SIG-M5 treated with dmso at 0.1 percent for 504 hours (cell line): Measurements from ENCODE around the gene FAM107B.
A peak's percentile ranks its signal among the peaks of the same experiment; 100 is the strongest.
"Not testable (repeated sequence)": the region's sequence is repeated elsewhere in the genome, so short reads cannot be mapped to it uniquely, and the experiment has no call there.

Experiments used
- DNase-seq: peaks from one replicate; lab custom pipeline; 2025; ENCODE audit not compliant: unreplicated experiment; lab: John Stamatoyannopoulos, UW

Gene FAM107B

DNA sequence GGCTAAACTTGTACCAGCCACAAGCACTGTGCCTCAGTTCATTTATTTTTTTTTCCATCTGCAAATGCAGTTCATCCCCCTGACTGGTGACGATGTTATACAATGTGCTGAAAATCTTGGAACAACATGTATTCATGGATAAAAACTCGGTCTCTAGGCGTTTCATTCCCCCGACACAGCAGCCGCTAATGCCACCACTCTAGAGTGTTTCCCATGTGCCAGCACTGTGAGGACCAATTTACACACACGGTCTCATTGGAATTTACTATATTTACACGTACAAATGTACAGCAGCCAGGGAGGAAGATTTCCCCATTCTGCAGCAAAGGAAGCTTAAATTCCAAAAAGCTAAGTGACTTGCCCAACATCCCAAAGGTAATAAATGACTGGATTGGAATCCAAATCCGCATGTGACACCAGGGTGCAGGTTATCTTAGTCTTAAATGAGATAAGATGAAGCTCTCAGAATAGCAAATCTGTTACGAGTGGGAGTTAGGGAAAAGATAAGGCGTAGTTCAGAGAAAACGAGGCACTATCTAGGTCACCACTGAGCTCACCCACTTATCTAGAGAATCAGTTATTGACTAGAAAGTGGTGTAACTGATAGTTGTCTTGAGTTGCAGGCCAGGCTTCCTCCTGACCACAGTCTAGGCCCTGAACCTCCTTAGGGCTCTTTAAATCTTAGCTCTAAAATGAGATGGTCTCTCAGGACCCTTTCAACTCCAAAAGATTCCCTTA lies 36.7 kb downstream of the FAM107B start:
- DNase-seq: no peak

DNA sequence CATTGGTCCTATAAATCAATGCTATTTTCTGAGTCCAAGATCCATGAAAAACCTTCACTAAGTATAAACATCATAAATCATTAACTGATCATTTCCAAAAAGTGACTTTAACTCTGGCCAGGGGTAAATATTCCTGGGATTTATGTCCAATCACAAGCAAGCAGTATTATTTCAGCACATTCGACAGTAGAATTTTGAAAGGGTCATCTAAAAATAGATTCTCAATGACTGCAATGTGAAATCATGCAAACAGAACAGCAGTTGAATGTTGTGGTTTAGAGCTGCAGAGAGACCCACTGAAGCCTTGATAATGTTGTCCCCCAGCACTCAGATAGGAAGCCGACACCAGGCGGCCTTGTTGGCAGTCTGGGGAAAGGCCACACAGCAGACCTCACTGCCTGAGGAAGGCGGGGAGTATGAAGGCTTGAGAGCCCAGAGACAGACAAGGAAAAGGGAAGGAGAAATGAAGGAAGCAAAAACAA lies 38.1 kb downstream of the FAM107B start:
- DNase-seq: peak; percentile 39

DNA sequence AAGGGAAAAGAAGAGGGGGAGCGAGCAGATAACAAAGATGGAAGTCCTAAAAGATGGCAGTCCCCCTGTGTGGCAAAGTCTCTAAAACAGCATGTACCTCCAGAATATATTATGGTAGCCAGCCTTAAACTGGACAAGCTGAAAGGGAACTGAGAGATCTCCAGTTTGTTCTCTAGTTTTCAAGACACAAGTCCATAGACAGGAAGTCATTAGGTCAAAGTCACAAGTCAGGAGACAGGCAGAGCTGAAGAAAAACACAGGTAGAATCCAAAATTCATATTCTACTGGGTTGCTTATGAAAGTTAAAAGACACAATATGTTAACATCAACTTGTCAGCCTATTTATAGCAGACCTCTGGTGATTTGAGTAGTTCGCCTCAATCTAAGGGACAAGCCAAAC lies 38.7 kb downstream of the FAM107B start:
- no peak for DNase-seq

DNA sequence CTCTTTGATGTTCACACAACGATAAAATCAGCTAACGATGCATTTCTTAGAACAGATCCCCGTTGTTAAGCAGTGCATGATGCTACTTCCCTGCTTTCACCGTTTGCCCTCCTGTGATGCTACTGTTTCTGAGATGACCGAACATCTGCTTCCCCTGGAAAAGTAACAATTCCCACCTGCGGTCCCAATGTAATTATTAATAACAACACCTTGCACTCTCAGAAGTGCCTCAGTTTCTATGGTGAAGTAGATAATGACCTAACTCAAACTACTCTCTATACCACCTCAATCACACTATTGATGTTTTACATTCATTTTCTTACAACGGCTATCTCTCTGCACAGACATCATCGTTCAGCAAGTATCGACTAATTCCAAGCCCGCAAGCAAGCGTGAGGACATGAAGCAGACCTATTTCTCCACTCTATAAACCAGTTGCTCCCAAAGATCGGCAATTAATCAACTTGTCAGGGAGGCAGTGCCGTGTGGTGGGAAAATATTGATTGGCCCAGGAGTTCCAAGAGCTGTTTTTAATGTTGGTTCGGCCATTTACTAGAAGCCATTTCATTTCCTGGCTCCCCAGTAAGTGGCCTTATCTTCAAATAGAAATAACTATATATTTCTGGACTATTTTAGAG lies 42.7 kb downstream of the FAM107B start:
- DNase-seq: no peak

DNA sequence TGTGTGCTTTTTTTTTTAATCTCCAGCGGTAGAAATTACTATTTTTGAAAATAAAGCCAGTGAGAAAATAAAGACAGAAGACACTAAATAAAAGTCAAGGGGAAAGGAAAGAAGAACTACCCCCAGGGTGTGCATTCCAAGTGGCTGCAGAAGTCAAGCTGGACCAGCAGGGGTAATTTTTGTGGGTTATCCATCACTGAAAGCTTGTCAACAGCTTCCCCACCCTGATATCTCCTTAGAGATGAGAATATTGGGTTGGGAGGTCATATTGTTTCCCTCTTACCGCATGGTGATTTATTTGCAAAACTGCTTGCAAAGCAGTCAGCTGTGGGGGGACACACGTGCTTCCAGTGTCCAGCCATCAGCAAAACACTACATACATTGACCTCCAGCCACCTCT lies 46.4 kb downstream of the FAM107B start:
- no peak for DNase-seq

DNA sequence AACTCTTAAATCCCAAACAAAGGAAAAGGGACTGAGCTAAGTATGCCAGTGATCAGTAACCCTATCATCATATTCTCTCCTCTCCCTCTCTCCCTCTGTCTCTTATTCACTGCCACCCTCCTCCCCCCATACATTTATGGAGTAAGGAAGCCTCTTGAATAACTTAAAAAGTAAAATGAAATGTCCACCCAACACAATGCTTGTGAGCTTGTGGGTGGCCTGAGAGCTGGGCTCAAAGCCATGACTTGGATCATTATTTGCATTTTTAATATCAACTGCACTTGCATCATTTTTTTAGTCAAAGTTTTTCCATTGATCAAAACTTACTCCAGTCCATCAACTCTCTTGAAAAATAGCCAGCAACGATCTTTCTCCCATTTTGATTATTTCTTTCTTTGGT lies 46.8 kb downstream of the FAM107B start:
- DNase-seq: no peak

DNA sequence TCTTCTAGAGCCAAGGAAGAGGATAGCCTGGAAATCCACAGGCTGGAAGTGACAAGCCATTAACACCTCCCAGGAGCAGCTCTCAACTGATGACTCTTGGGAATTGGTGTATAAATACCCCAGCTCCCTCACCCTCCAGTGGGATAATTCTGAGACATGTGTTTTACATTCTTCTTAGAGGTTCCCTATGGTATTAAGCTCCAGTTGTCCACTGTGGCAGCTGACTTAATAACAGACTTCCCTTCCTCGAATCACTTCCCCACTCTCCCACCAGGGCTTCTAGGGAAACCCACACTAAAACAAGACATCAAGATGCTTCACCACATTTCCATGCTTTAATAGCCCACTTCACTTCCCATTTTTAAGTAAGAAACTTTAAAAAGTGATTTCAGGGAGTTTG lies 47.2 kb downstream of the FAM107B start:
- no peak for DNase-seq

DNA sequence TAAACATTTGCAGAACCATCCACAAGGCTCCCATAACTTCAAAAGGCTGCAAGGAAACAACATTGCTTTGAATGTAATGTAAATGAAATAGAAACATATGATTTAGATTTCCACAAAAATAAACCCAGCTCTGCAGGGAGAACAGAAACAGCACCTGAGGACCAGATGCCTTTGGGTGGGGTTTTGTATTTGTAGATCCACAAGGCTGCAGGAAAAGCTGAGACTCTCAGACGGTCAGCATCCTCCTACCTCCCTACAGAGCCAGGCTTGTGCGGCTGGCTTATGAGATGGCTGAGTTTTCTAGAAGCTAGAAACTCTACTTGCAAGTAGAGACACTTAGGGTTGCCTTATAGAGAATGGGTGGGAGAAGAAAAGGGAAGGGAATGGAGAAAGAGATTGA lies 49.8 kb downstream of the FAM107B start:
- no peak for DNase-seq

DNA sequence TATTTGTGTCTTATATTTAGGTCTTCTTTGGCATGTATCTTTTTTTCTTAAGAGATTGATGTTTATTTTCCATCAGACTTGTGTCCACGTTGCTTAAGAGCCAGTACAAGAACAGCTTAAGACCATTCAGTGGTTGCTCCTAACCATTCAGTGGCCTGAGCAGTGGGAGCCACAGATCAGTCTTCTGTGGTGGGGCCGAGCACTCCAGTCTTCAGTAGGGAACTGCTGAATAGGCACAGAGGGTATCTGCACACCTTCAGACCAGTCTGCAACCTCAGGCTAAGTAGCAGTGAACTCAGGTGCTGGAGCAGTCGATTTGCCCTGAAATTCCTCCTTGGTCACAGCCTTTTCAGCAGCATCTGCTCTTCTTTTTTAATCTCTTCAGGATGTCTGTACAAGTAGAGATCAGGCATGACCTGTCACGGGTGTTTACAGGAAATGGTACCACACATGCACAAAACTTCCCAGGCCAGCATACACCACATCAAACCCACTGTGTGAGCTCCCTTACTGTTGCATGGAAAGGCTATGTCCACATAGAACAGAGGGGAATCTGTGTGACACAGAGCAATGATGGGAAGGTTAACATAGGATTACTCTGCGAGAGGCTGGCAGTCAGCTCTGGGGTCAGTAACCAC lies 51.5 kb downstream of the FAM107B start:
- DNase-seq: no peak

DNA sequence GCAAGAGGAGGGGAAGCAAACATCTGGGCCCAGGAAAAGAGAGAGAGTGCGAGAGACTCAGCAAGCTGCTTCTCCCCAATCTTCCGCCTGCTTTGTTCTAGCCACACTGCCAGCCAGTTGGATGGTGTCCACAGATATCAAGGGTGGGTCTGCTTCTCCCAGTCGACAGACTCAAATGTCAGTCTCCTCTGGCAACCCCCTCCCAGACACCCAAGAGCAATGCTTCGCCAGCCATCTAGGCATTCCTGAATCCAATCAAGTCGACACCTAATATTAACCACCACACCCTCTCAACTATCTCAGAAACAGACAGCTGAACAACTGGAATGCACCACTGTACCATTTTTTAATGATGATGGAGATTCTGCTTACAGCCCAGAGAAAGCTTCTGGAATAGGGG lies 57.1 kb downstream of the FAM107B start:
- DNase-seq: no peak

DNA sequence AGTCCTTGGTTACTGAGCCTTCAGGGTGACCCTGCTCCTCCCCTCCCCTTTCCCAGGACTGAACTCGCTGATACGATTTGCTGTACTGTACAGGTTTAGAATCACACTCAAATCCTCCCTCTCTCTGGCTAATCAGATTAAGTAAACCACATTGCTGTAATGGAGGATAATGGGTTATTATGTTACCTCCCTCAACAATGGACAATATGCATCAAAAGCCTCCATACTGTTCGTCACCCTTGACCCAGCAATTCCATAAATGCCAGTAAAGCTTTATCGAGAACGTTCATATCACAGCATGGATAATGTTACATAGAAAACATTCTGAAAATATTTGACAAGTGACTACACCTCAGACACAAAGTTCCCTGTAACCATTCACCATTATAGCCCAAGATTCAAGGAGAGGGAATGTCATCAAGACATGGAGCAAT lies 61.7 kb downstream of the FAM107B start:
- DNase-seq: no peak

DNA sequence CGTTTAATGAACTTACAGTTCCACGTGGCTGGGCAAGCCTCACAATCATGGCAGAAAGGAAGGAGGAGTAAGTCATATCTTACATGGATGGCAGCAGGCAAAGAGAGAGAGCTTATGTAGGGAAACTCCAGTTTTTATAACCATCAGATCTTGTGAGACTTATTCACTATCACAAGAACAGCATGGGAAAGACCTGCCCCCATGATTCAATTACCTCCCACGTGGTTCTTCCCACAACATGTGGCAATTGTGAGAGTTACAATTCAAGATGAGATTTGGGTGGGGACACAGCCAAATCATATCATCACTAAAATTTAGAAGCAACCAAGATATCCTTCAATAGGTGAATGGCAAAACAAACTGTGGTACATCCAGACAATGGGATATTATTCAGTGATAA lies 65.4 kb downstream of the FAM107B start:
- DNase-seq: not testable (repeated sequence)

DNA sequence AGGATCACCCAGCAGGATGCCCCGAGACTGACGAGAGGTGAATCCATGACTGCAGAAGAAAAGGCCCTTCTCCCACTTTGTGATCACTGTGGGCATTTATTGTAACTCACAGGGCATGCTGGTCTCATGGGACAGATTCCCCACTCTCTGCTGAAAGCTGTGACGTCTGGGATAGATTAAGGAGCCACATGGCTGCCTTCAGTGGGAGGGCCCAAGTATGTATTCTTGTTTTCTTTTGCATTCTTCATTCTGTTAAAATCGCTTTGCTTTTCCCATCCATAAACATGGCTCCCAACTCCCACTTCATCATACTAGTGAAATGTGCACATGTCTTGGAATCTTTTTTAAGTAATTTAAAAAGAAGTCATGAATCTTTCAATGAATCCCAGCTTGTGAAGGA lies 67.2 kb downstream of the FAM107B start:
- no peak for DNase-seq

DNA sequence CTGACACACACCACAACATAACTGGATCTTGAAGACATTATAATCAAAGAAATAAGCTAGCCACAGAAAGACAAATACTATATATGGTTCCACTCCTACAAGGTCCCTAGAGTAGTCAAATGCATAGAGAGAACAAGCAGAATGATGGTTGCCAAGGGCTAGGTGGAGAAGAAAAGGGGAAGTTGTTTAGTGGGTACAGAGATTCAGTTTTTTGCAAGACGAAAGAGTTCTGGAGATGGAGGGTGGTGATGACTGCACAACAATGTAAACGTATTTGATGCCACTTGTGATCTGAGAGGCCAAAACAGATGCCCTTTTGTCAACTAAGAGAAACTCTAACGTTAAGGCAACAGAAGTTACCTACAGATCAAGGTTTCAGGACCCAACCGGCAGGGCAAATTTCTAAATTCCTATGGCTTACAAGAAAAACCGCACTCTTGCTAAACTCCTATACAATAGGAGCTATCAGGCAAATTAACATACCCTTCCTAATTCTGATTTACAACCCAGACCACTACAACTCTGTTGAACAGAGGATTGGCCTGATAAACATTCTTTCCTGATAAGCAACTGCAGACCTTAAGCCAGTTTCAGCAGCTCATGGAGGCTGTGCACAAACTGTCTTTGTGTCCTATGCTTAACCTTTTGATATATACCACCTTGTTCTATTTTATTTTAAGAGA lies 69.0 kb downstream of the FAM107B start:
- peak; percentile 60 for DNase-seq

DNA sequence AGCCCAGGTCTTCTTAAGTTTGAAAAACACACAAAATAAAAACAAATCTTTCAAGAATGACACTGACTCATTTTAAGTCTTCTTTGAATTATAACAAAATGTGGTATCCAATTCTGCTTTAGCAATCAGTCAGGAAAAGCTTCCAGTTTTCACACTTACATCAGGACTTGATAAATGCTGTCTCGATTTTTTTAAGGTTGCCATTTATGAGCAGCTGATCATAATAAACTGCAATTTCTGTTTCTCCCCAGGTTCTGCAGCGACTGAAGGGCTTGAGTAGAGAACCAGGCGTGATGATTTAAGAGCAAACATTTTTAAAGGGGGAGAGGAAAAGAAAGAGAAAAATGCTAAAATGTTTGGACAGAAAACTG lies 71.1 kb downstream of the FAM107B start:
- no peak for DNase-seq

DNA sequence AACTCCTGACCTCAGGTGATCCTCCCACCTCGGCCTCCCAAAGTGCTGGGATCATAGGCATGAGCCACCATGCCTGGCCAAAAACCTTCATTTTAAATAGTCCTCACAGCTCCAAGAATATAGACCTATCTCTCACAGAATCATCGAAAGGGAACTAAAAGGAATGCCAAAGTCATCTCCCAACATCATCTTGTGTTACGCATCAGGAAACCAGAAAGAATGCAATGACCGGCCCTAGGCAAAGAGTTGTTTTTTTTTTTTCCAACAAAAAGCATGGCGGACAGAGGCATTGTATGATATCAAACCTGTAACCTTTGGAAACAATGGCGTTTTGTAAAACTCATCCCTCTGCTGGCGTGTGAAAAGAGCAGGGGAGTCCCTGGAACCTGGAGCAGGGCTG lies 73.2 kb downstream of the FAM107B start:
- DNase-seq: no peak

DNA sequence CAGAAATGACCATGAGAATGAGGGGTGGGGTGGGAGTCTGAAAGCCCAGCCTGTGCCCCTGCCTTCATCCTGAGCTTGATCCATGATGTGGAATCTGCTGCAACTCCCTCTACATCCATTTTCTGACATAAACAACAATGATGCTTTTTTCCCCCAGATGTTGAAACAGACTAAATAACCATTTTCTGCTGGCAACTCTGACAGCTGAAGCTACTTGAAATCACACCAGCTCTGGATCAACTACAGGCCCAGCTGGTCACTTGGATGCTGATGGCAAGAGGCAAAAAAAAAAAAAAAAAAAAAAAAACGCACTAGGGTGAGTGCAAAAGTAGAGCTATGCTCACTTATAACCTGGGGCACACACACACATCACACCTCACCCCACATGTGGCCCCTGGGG lies 74.2 kb downstream of the FAM107B start:
- no peak for DNase-seq

DNA sequence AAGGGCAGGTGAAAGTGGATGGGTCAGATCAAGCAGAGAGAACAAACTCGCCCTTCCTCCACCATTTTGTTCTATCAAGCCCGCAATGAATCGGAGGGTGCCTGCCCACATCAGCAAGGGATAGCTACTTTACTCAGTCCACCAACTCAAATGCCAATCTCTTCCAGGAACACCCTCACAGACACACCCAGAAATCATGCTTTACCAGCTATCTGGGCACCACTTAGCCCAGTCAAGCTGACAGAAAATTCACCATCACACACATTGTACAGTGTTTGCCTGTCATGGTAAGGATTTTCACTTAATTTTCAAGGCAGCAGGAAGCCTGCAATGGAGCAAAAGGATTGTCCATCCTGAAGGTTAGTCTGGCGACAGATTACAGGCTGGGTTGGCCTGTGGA lies 75.2 kb downstream of the FAM107B start:
- DNase-seq: no peak

DNA sequence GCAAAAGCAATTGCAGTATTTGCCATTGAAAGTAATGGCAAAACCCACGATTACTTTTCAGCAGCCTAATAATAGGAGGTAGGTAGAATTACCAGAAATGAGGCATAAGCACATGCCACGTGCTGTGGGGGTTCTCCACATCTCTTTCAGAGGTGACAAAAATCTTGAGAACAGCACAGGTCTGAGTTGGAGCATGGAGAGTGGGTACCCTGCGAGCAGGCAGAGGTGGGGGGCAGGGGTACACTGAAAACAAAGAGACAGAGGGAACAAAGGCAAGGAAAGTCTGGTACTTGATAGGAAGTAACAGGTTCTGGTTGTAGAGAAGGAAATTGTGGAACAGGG lies 75.9 kb downstream of the FAM107B start:
- DNase-seq: no peak

DNA sequence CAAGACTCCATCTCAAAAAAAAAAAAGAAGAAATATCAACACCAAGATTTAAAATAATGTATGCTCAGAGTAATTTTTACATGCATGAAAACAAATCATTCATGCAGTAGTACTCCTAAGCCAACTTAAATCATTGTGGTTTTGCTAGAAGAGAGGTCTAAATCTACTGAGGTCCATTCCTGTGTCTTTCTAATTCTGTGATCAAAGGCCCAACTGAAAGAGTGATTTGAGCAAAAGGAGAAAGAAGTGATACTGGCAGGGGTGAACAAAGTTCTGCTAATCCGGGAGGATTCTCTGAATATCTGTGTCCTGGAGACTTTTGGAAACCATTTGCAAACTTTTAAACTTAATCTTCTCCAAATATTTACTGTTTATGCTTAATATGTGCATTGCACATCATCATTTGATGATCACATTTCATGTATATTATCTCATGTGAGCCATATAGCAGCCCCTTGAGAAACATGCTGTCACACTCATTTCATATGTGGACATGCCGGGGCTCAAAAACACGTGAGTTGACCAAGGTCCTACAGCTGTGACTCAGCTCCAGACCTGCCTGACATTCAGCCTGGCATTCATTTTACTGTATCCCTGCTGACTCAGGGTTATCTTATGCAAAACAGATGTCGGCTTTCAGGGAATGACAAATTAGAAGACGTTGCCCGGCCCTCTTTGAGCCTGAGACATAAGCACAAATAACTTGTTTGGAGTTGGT lies 76.4 kb downstream of the FAM107B start:
- DNase-seq: no peak

DNA sequence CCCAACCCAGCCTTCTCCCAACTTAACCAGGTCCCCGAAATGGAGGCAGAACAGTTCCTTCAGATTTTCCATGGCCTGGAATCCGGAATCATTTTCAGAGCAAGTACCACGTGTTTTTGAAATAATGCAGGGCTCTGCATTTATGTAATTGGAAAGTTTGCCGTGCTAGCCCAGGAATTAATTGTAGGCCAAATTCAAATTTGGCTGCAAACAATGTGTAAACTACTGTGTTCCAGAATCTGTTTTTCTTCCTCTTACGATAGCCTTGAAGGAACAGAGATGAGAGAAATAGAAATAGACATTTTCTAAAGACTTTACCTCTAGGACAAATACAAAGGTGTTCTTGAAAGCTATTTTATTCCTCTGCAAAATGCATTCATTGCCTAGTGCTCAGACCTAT lies 77.4 kb downstream of the FAM107B start:
- no peak for DNase-seq
